HG03378 (cell line): ENCODE measurements around the gene TMCC2.
"Not testable (repeated sequence)": the region's sequence is repeated elsewhere in the genome, so short reads cannot be mapped to it uniquely, and the experiment has no call there.

Experiments used
- ATAC-seq: cut with Tn5 transposase; IDR thresholded peaks from one replicate; pipeline ENCODE4 v1.9.1; 2021; ENCODE audit warnings: mild to moderate bottlenecking, moderate library complexity; ENCODE audit not compliant: unreplicated experiment

TMCC2 gene

GRCh38 chr1:205211839-205212536 lies 15.8 kb upstream of the TMCC2 start:
- peak; percentile 25 for ATAC-seq

- no peak for ATAC-seq
Observed at GRCh38 chr1:205214756-205215155, 13.0 kb upstream of the TMCC2 start.

- no peak for ATAC-seq
Observed at GRCh38 chr1:205216588-205216987, 11.2 kb upstream of the TMCC2 start.

- no peak for ATAC-seq
Observed at GRCh38 chr1:205217418-205217817, 10.3 kb upstream of the TMCC2 start.

GRCh38 chr1:205220421-205220820 lies 7.3 kb upstream of the TMCC2 start:
- ATAC-seq: no peak

GRCh38 chr1:205224736-205225135 lies 3.0 kb upstream of the TMCC2 start:
- ATAC-seq: no peak

- ATAC-seq: no peak
Observed at GRCh38 chr1:205225901-205226765, 1.6 kb upstream of the TMCC2 start.

- no peak for ATAC-seq
Observed at GRCh38 chr1:205226868-205227583, 720 bp upstream of the TMCC2 start.

- no peak for ATAC-seq
Observed at GRCh38 chr1:205228093-205228521, 361 bp downstream of the TMCC2 start.

- ATAC-seq: no peak
Observed at GRCh38 chr1:205229399-205229871, 1.7 kb downstream of the TMCC2 start.

GRCh38 chr1:205229916-205230700 lies 2.4 kb downstream of the TMCC2 start:
- ATAC-seq: no peak

GRCh38 chr1:205230982-205231381 lies 3.2 kb downstream of the TMCC2 start:
- no peak for ATAC-seq

GRCh38 chr1:205232127-205232820 lies 4.5 kb downstream of the TMCC2 start:
- no peak for ATAC-seq

- ATAC-seq: no peak
Observed at GRCh38 chr1:205232945-205233397, 5.2 kb downstream of the TMCC2 start.

GRCh38 chr1:205233986-205234385 lies 6.2 kb downstream of the TMCC2 start:
- ATAC-seq: not testable (repeated sequence)

- no peak for ATAC-seq
Observed at GRCh38 chr1:205235951-205236350, 8.2 kb downstream of the TMCC2 start.

GRCh38 chr1:205236526-205236925 lies 8.8 kb downstream of the TMCC2 start:
- no peak for ATAC-seq

GRCh38 chr1:205236951-205237475 lies 9.3 kb downstream of the TMCC2 start:
- ATAC-seq: no peak
